Measurements from ENCODE around the gene S1PR4. TPM values are rescaled to one million over a fixed set of nuclear protein-coding genes. Genes with fewer than 3 reads are reported as not detected.

Gene S1PR4
- total RNA-seq, 1 experiment from 2014 or later, result not detected

DNA sequence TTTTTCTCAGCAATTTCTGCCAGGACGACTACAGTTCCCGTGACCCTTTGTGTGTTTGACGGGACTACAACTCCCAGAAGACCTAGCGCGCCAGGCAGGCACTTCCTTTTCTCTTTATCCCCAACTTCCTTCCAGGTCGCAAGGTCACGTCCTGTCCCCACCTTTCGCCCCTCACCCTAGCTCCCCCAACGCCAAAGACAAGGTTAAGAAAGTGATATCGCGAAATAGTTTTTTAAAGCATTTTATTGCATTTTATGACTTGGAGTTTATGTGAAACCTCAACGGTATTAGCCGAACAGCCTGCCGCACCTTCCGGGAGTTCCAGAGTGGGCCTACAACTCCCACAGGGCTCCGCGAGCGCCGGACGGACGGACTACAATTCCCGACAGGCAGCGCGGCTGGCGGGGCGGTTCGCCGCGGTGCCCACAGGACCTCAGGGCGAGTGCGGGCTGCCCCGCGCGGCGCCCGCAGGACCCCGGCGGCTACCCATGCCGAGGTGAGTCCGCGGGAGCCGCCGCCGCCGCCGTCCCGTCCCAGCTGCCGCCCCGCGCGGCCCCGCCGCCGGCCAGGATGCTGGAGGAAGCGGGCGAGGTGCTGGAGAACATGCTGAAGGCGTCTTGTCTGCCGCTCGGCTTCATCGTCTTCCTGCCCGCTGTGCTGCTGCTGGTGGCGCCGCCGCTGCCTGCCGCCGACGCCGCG is 7.0 kb downstream of the S1PR4 start, which contains the start of gene NCLN:
Gene NCLN (plus strand): TSS at position 470 of the 699 bp plus-strand sequence. CDS start 101 bp downstream, at position 571.
- no TSS peak for BruUV-seq (replicated peaks)
- H3K9me3 Mint-ChIP-seq (ENCODE audit: unreplicated experiment), result no peaks in the 10 kb centered on the region
- CTCF ChIA-PET, result no interaction called here
- peaks cover 11% of the 10 kb centered on the region for H3K36me3 Mint-ChIP-seq (ENCODE audit: insufficient read depth, unreplicated experiment)
- intact Hi-C loops (cut with micrococcal nuclease; ENCODE audit: unreplicated experiment), result no loop called here
- POLR2A ChIA-PET, result no interaction called here
- TF ChIP-seq, protein P1, sequence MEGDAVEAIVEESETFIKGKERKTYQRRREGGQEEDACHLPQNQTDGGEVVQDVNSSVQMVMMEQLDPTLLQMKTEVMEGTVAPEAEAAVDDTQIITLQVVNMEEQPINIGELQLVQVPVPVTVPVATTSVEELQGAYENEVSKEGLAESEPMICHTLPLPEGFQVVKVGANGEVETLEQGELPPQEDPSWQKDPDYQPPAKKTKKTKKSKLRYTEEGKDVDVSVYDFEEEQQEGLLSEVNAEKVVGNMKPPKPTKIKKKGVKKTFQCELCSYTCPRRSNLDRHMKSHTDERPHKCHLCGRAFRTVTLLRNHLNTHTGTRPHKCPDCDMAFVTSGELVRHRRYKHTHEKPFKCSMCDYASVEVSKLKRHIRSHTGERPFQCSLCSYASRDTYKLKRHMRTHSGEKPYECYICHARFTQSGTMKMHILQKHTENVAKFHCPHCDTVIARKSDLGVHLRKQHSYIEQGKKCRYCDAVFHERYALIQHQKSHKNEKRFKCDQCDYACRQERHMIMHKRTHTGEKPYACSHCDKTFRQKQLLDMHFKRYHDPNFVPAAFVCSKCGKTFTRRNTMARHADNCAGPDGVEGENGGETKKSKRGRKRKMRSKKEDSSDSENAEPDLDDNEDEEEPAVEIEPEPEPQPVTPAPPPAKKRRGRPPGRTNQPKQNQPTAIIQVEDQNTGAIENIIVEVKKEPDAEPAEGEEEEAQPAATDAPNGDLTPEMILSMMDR (IDR thresholded peaks at IDR 0.05; ENCODE audit: insufficient read depth in 1 of 2, low read depth in 1 of 2, low read length in 1 of 2, severe bottlenecking in 1 of 2, unreplicated experiment in 1 of 2), result no peak
- DNase-seq, result peak; percentile 93 to 95
- peaks cover 9% of the 10 kb centered on the region; the same call in 1 of the 2 replicates for H3K4me1 ChIP-seq
- H3K9me3 ChIP-seq, result no peaks in the 10 kb centered on the region
- no peaks in the 10 kb centered on the region for H3K36me3 ChIP-seq (ENCODE audit: control insufficient read depth, insufficient read depth, low read length)
- H3K4me3 ChIP-seq (ENCODE audit: low read depth, low read length), result peak within 1 kb of the TSS; percentile 98
- no peaks in the 10 kb centered on the region for H3K27me3 ChIP-seq (replicated peaks; ENCODE audit: control insufficient read depth, insufficient read depth, low read length)
- H3K4me1 Mint-ChIP-seq (ENCODE audit: low read depth, unreplicated experiment), result peaks cover 14% of the 10 kb centered on the region
- H3K27ac Mint-ChIP-seq (ENCODE audit: unreplicated experiment), result peak within 1 kb of the TSS; percentile 99
- no peaks in the 10 kb centered on the region for H3K27me3 Mint-ChIP-seq (ENCODE audit: insufficient read depth, unreplicated experiment)
- peak within 1 kb of the TSS; percentile 82 for H3K4me3 Mint-ChIP-seq (ENCODE audit: unreplicated experiment)

DNA sequence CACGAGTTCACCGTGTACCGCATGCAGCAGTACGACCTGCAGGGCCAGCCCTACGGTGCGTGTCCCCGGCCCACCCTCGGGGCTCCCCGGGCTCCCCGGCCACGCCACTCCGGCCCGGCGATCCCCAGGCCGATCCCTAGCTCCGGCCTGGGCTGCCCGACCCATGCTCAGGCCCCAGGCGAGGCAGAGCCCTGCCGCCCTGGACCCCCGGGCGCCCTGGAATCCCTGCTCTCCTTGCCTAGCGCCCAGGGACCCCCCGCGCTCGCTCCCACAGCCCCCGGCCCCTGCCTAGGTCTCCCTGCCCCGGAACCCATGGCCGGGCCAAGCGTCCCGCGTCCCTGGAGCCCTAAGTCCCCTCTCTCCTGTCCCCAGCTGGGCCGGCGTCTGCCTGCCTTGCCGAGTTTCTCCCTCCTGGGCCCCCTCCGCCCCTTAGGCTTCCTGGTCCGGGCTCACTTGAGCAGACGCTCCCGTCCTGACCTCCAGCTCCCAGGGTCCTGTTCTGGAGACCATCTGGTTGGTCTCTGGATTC is 7.7 kb downstream of the S1PR4 start:
- TF ChIP-seq, protein P1 (IDR thresholded peaks at IDR 0.05; ENCODE audit: insufficient read depth in 1 of 2, low read depth in 1 of 2, low read length in 1 of 2, severe bottlenecking in 1 of 2, unreplicated experiment in 1 of 2), result no peak
- Mint-ChIP-seq H3K27me3 (ENCODE audit: insufficient read depth, unreplicated experiment) (no peaks in the 10 kb centered on the region), H3K9me3 (ENCODE audit: unreplicated experiment) (no peaks in the 10 kb centered on the region), H3K27ac (ENCODE audit: unreplicated experiment) (peak overlapping the region; percentile 89), H3K4me3 (ENCODE audit: unreplicated experiment) (peak overlapping the region; percentile 82), H3K4me1 (ENCODE audit: low read depth, unreplicated experiment) (peaks cover 14% of the 10 kb centered on the region), H3K36me3 (ENCODE audit: insufficient read depth, unreplicated experiment) (peaks cover 16% of the 10 kb centered on the region)
- intact Hi-C loops (cut with micrococcal nuclease; ENCODE audit: unreplicated experiment), result no loop called here
- no peaks in the 10 kb centered on the region for H3K27me3 ChIP-seq (replicated peaks; ENCODE audit: control insufficient read depth, insufficient read depth, low read length)
- no peaks in the 10 kb centered on the region for H3K9me3 ChIP-seq
- no peak for DNase-seq
- H3K4me1 ChIP-seq, result peaks cover 9% of the 10 kb centered on the region; the same call in 1 of the 2 replicates
- BruUV-seq (replicated peaks), result no TSS peak
- peak overlapping the region; percentile 98 for H3K4me3 ChIP-seq (ENCODE audit: low read depth, low read length)
- H3K36me3 ChIP-seq (ENCODE audit: control insufficient read depth, insufficient read depth, low read length), result no peaks in the 10 kb centered on the region
- CTCF ChIA-PET, result interaction anchor here (0.8 kb wide), 1 partner anchor 57 kb away, joined by 3 read pairs; no protein-coding TSS in a partner anchor
- POLR2A ChIA-PET, result no interaction called here

DNA sequence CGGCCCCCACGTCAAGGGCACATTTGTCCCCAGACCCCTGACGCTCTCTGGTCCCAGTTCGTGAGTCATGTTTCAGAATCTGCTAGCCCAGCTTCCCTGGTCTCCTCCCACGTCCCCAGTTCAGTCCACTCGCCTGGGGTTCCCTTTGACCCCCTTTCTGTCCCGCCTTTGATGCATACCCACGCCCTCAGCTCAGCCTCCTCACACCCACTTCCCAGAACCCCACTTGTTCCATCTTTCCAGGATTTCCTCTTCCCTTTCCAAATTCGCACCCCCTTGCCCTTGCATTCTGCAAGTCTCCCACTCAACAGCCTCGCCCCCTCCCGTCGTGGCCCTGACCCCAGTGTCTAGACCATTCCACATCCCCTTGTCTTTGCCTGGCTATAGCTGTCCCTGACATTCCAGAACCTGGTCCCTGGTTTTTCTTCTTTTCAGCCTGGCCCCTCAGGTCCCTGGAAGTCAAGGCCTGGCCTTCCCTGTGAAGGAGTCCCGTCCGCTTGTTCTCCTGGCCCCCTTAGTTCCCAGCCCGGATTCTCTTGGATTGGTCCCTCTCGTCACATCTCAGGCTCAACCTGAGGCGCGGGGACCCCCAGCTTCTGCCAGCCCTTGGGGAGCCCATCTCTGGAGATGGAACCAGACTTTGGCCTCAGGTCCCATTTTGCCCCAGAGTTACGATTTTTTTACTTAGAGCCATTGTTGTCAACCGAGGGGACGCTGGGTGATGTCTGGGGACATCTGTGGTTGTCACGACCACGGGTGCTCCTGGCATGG is 8.5 kb downstream of the S1PR4 start:
- Mint-ChIP-seq H3K36me3 (ENCODE audit: insufficient read depth, unreplicated experiment) (peaks cover 16% of the 10 kb centered on the region), H3K4me3 (ENCODE audit: unreplicated experiment) (peak overlapping the region; percentile 82), H3K27ac (ENCODE audit: unreplicated experiment) (peak overlapping the region; percentile 89), H3K9me3 (ENCODE audit: unreplicated experiment) (no peaks in the 10 kb centered on the region), H3K27me3 (ENCODE audit: insufficient read depth, unreplicated experiment) (no peaks in the 10 kb centered on the region), H3K4me1 (ENCODE audit: low read depth, unreplicated experiment) (peaks cover 14% of the 10 kb centered on the region)
- Histone ChIP-seq H3K4me3 (ENCODE audit: low read depth, low read length) (peak overlapping the region; percentile 98), H3K4me1 (peaks cover 9% of the 10 kb centered on the region; the same call in 1 of the 2 replicates), H3K9me3 (no peaks in the 10 kb centered on the region), H3K36me3 (ENCODE audit: control insufficient read depth, insufficient read depth, low read length) (no peaks in the 10 kb centered on the region), H3K27me3 (replicated peaks; ENCODE audit: control insufficient read depth, insufficient read depth, low read length) (no peaks in the 10 kb centered on the region)
- ChIA-PET CTCF (interaction anchor here (0.8 kb wide), 1 partner anchor 58 kb away, joined by 3 read pairs; no protein-coding TSS in a partner anchor), POLR2A (interaction anchor here (0.5 kb wide), 1 partner anchor 62 kb away, joined by 4 read pairs; no protein-coding TSS in a partner anchor)
- TF ChIP-seq, protein P1 (IDR thresholded peaks at IDR 0.05; ENCODE audit: insufficient read depth in 1 of 2, low read depth in 1 of 2, low read length in 1 of 2, severe bottlenecking in 1 of 2, unreplicated experiment in 1 of 2), result no peak
- intact Hi-C loops (cut with micrococcal nuclease; ENCODE audit: unreplicated experiment), result no loop called here
- TSS peak; percentile 22 for BruUV-seq (replicated peaks)
- DNase-seq, result no peak
